BJ (cell line): ENCODE data around the gene ARHGAP30. TPM values are rescaled to one million over a fixed set of nuclear protein-coding genes. Genes with fewer than 3 reads are reported as not detected.

Source experiments
- CTCF ChIA-PET: fragments of 350-600 bp; formaldehyde crosslinking; extraction: SDS; loops from one replicate; lab custom pipeline; 2021; ENCODE audit warnings: antibody characterized with exemption, inconsistent platforms; lab: Yijun Ruan, JAX
- POLR2A ChIA-PET: fragments of 300-600 bp; sonication (Branson Sonifier 250); formaldehyde crosslinking; extraction: SDS; loops from one replicate; lab custom pipeline; 2021; ENCODE audit warnings: antibody characterized with exemption; lab: Charles Lee
- DNase-seq: peaks from one replicate; pipeline ENCODE4 v3.0.0-alpha.2; 2011; ENCODE audit warnings: low read depth
- H3K27me3 ChIP-seq: 2 replicates; pipeline ENCODE4 v1.6.0; 2011; ENCODE audit warnings: low read length; ENCODE audit not compliant: control insufficient read depth, insufficient read depth
- H3K36me3 ChIP-seq: 2 replicates; pipeline ENCODE4 v1.5.1; 2011; ENCODE audit warnings: low read length; ENCODE audit not compliant: control insufficient read depth, insufficient read depth
- H3K4me3 ChIP-seq: 2 replicates; pipeline ENCODE4 v1.5.1; 2011; ENCODE audit warnings: low read depth, mild to moderate bottlenecking, control low read depth, low read length
- CTCF ChIP-seq: IDR thresholded peaks from 2 replicates; pipeline ENCODE4 v1.5.1; 2011; ENCODE audit warnings: low read depth, mild to moderate bottlenecking, control low read depth, inconsistent platforms, low read length, moderate library complexity; ENCODE audit not compliant: insufficient read depth
- polyA plus RNA-seq: library from polyadenylated mRNA; depleted of rRNA; stranded (reverse); fragments of >200 nt; gene quantifications from 2 replicates; pipeline ENCODE4 v1.2.3, GENCODE V29; 2011

The ARHGAP30 gene
- polyA plus RNA-seq, 1 experiment = not detected

- CTCF ChIA-PET = interaction anchor here (1.0 to 8.9 kb wide), 10 partner anchors 10 to 125 kb away, joined by 4 to 132 read pairs (median 39); partner anchors contain the start of genes ARHGAP30, DEDD, NECTIN4 and NIT1
- 0 out of 2 replicates have a peak, but pooled peaks cover 1% of the 10 kb centered on the region for H3K36me3 ChIP-seq
- POLR2A ChIA-PET = no interaction called here
- H3K4me3 ChIP-seq = no peak overlapping the region
- no peak for TF ChIP-seq CTCF
- no peaks in the 10 kb centered on the region for H3K27me3 ChIP-seq
- no peak for DNase-seq
Measured at GRCh38 chr1:161096015-161096414, 26.3 kb upstream of the ARHGAP30 start.

- Histone ChIP-seq H3K4me3 (no peak overlapping the region), H3K36me3 (no peaks in the 10 kb centered on the region), H3K27me3 (no peaks in the 10 kb centered on the region)
- DNase-seq = no peak
- ChIA-PET POLR2A (no interaction called here), CTCF (interaction anchor here (5.4 to 8.9 kb wide), 3 partner anchors 9 to 96 kb away, joined by 80 to 132 read pairs (median 96); partner anchors contain the start of genes ARHGAP30 and NECTIN4)
- no peak for TF ChIP-seq CTCF
Measured at GRCh38 chr1:161095230-161095629, 25.5 kb upstream of the ARHGAP30 start.

GRCh38 chr1:161094481-161094880 lies 24.8 kb upstream of the ARHGAP30 start:
- Histone ChIP-seq H3K4me3 (no peak overlapping the region), H3K36me3 (no peaks in the 10 kb centered on the region), H3K27me3 (no peaks in the 10 kb centered on the region)
- TF ChIP-seq CTCF = no peak
- ChIA-PET CTCF (interaction anchor here (1.1 to 8.9 kb wide), 4 partner anchors 9 to 106 kb away, joined by 3 to 132 read pairs (median 88); partner anchors contain the start of genes ARHGAP30 and NECTIN4), POLR2A (no interaction called here)
- no peak for DNase-seq

- no peak for TF ChIP-seq CTCF
- no peaks in the 10 kb centered on the region for H3K27me3 ChIP-seq
- no peak for DNase-seq
- ChIA-PET CTCF (interaction anchor here (0.8 to 8.9 kb wide), 3 partner anchors 17 to 47 kb away, joined by 3 to 132 read pairs (median 4); partner anchors contain the start of genes ARHGAP30 and USF1), POLR2A (interaction anchor here (0.5 kb wide), 1 partner anchor 71 kb away, joined by 3 read pairs; the partner anchor contains the start of gene F11R)
- H3K4me3 ChIP-seq = no peak overlapping the region
- no peaks in the 10 kb centered on the region for H3K36me3 ChIP-seq
Measured at GRCh38 chr1:161092621-161093028, 22.9 kb upstream of the ARHGAP30 start.

GRCh38 chr1:161091796-161092507 lies 22.3 kb upstream of the ARHGAP30 start:
- no peak for DNase-seq
- no peak overlapping the region for H3K4me3 ChIP-seq
- no peak for TF ChIP-seq CTCF
- no peaks in the 10 kb centered on the region for H3K36me3 ChIP-seq
- POLR2A ChIA-PET = interaction anchor here (0.5 kb wide), 1 partner anchor 71 kb away, joined by 3 read pairs; the partner anchor contains the start of gene F11R
- H3K27me3 ChIP-seq = no peaks in the 10 kb centered on the region
- CTCF ChIA-PET = interaction anchor here (0.8 to 8.9 kb wide), 2 partner anchors 17 to 46 kb away, joined by 4 to 132 read pairs; partner anchors contain the start of genes ARHGAP30 and USF1
